HEK293 (cell line): ENCODE results near the gene NAV3.
A peak's percentile ranks its signal among the peaks of the same experiment; 100 is the strongest.

Experiments
- CTCF ChIA-PET: fragments of 350-600 bp; formaldehyde crosslinking; extraction: SDS; loops from one replicate; lab custom pipeline; 2021; ENCODE audit warnings: antibody characterized with exemption; lab: Yijun Ruan, JAX
- POLR2A ChIA-PET: fragments of 300-600 bp; formaldehyde crosslinking; extraction: SDS; loops from one replicate; lab custom pipeline; 2020; ENCODE audit warnings: antibody characterized with exemption, inconsistent platforms; lab: Yijun Ruan, JAX
- H3K27ac ChIP-seq: fragments of 200-500 bp; sonication (Bioruptor generic); 2 replicates; pipeline ENCODE4 v1.5.1; 2014; ENCODE audit warnings: low read depth, low read length, control low read depth, inconsistent platforms; ENCODE audit errors: extremely low read depth
- H3K36me3 ChIP-seq, 2 experiments: fragments of 200-500 bp in 1 of 2; sonication (Bioruptor generic) in 1 of 2; 1 replicate in 1 of 2; 2 replicates in 1 of 2; pipeline ENCODE4 v1.5.1; 2014 to 2017; ENCODE audit warnings: inconsistent platforms in 2 of 2, low read length in 2 of 2; ENCODE audit not compliant: control insufficient read depth in 2 of 2, insufficient read depth in 1 of 2
- H3K4me1 ChIP-seq: fragments of 200-500 bp; sonication (Bioruptor generic); 2 replicates; pipeline ENCODE4 v1.5.1; 2014; ENCODE audit warnings: mild to moderate bottlenecking, low read length, inconsistent platforms; ENCODE audit not compliant: control insufficient read depth, insufficient read depth
- H3K4me3 ChIP-seq: 2 replicates; pipeline ENCODE4 v1.5.1; 2011; ENCODE audit warnings: low read depth, mild to moderate bottlenecking, control low read depth, low read length, moderate library complexity
- H3K9me3 ChIP-seq: fragments of 200-500 bp; sonication (Bioruptor generic); 2 replicates; pipeline ENCODE4 v1.5.1; 2014; ENCODE audit warnings: low read depth, low read length, inconsistent platforms; ENCODE audit not compliant: control insufficient read depth, insufficient read depth
- FEZF1 ChIP-seq: fragments of 450-650 bp; formaldehyde crosslinking; IDR thresholded peaks from 2 replicates; pipeline ENCODE4 v1.5.1; 2016; ENCODE audit warnings: missing biosample characterization, missing genetic modification characterization
- HIC1 ChIP-seq: fragments of 450-650 bp; formaldehyde crosslinking; IDR thresholded peaks from 2 replicates; pipeline ENCODE4 v1.5.1; 2016; ENCODE audit warnings: missing biosample characterization, missing genetic modification characterization
- HOXD13 ChIP-seq: sonication (generic); formaldehyde crosslinking; IDR thresholded peaks from 2 replicates; pipeline ENCODE4 v1.8.0; 2022; ENCODE audit warnings: missing genetic modification reagents, borderline replicate concordance
- MZF1 ChIP-seq: fragments of 450-650 bp; formaldehyde crosslinking; IDR thresholded peaks from 2 replicates; pipeline ENCODE4 v1.5.1; 2017; ENCODE audit warnings: missing biosample characterization, missing genetic modification characterization, borderline replicate concordance
- OSR2 ChIP-seq: fragments of 450-650 bp; formaldehyde crosslinking; IDR thresholded peaks from 2 replicates; pipeline ENCODE4 v1.5.1; 2016; ENCODE audit warnings: missing biosample characterization, missing genetic modification characterization
- TRIM28 ChIP-seq: IDR thresholded peaks from 2 replicates; pipeline ENCODE4 v1.6.1; 2011; ENCODE audit warnings: low read length, control low read depth, borderline replicate concordance
- WT1 ChIP-seq: fragments of 450-650 bp; formaldehyde crosslinking; IDR thresholded peaks from 2 replicates; pipeline ENCODE4 v1.5.1; 2016; ENCODE audit warnings: missing biosample characterization, missing genetic modification characterization
- ZBTB6 ChIP-seq: fragments of 450-650 bp; formaldehyde crosslinking; IDR thresholded peaks from 2 replicates; pipeline ENCODE4 v1.5.1; 2017; ENCODE audit warnings: missing biosample characterization, missing genetic modification characterization
- ZNF18 ChIP-seq: fragments of 450-650 bp; formaldehyde crosslinking; IDR thresholded peaks from 2 replicates; pipeline ENCODE4 v1.5.1; 2016; ENCODE audit warnings: missing biosample characterization, missing genetic modification characterization
- ZNF2 ChIP-seq: fragments of 450-650 bp; formaldehyde crosslinking; IDR thresholded peaks from 2 replicates; pipeline ENCODE4 v1.5.1; 2016; ENCODE audit warnings: missing biosample characterization, missing genetic modification characterization
- ZNF202 ChIP-seq: fragments of 450-650 bp; formaldehyde crosslinking; IDR thresholded peaks from 2 replicates; pipeline ENCODE4 v1.5.1; 2016; ENCODE audit warnings: missing biosample characterization, missing genetic modification characterization, borderline replicate concordance
- ZNF239 ChIP-seq: fragments of 450-650 bp; formaldehyde crosslinking; IDR thresholded peaks from 2 replicates; pipeline ENCODE4 v1.5.1; 2016; ENCODE audit warnings: missing biosample characterization, missing genetic modification characterization
- ZNF280D ChIP-seq: fragments of 450-650 bp; formaldehyde crosslinking; IDR thresholded peaks from 2 replicates; pipeline ENCODE4 v1.5.1; 2016; ENCODE audit warnings: missing biosample characterization, missing genetic modification characterization
- ZNF391 ChIP-seq: fragments of 450-650 bp; formaldehyde crosslinking; IDR thresholded peaks from 2 replicates; pipeline ENCODE4 v1.5.1; 2016; ENCODE audit warnings: low read depth, missing biosample characterization, missing genetic modification characterization, borderline replicate concordance
- ZNF529 ChIP-seq: fragments of 450-650 bp; formaldehyde crosslinking; IDR thresholded peaks from 2 replicates; pipeline ENCODE4 v1.5.1; 2017; ENCODE audit warnings: missing genetic modification characterization, missing biosample characterization; ENCODE audit not compliant: insufficient replicate concordance
- ZNF626 ChIP-seq: fragments of 450-650 bp; sonication (Bioruptor Pico); formaldehyde crosslinking; IDR thresholded peaks from 2 replicates; pipeline ENCODE4 v1.5.1; 2018; ENCODE audit warnings: missing biosample characterization, missing genetic modification characterization, inconsistent platforms
- ZNF654 ChIP-seq: fragments of 450-650 bp; formaldehyde crosslinking; IDR thresholded peaks from 2 replicates; pipeline ENCODE4 v1.5.1; 2016; ENCODE audit warnings: low read depth, missing biosample characterization, missing genetic modification characterization
- ZNF677 ChIP-seq: fragments of 450-650 bp; IDR thresholded peaks from 2 replicates; pipeline ENCODE4 v1.5.0; 2018; ENCODE audit warnings: missing biosample characterization, mild to moderate bottlenecking, missing genetic modification characterization, moderate library complexity
- ZNF777 ChIP-seq: fragments of 450-650 bp; formaldehyde crosslinking; IDR thresholded peaks from 2 replicates; pipeline ENCODE4 v1.5.1; 2017; ENCODE audit warnings: missing biosample characterization, missing genetic modification characterization, borderline replicate concordance

NAV3 gene

GRCh38 chr12:77923882-77924281 lies 93.2 kb downstream of the NAV3 start:
- ChIA-PET POLR2A (interaction anchor here (1.2 kb wide), 1 partner anchor 9 kb away, joined by 4 read pairs; no protein-coding TSS in a partner anchor), CTCF (interaction anchor here (0.9 to 6.5 kb wide), 8 partner anchors 10 to 873 kb away, joined by 3 to 93 read pairs (median 4); no protein-coding TSS in a partner anchor)

GRCh38 chr12:77924703-77925102 lies 94.0 kb downstream of the NAV3 start:
- Histone ChIP-seq H3K27ac (no peak overlapping the region), H3K9me3 (no peaks in the 10 kb centered on the region), H3K4me1 (peaks cover 7% of the 10 kb centered on the region), H3K36me3 (no peaks in the 10 kb centered on the region), H3K4me3 (no peak overlapping the region)
- TF ChIP-seq WT1 (tag by site-specific recombination), result peak; percentile 79
- peak; percentile 76 for TF ChIP-seq HIC1 (tag by site-specific recombination)
- peak; percentile 69 for TF ChIP-seq OSR2 (tag by site-specific recombination)
- TF ChIP-seq FEZF1 (tag by site-specific recombination), result 0 out of 2 replicates have a peak, but pooled peaks have one; percentile 15
- no peak for TF ChIP-seq ZNF239 (tag by site-specific recombination)
- ChIA-PET CTCF (interaction anchor here (0.6 to 6.5 kb wide), 26 partner anchors 7 to 632 kb away, joined by 3 to 93 read pairs (median 5); partner anchors contain the start of gene NAV3), POLR2A (interaction anchor here (1.2 kb wide), 1 partner anchor 10 kb away, joined by 4 read pairs; no protein-coding TSS in a partner anchor)

More at GRCh38 chr12:77923882-77924281, 93.2 kb downstream of the NAV3 start:
- no peak overlapping the region for H3K27ac ChIP-seq
- no peak overlapping the region for H3K4me3 ChIP-seq
- TF ChIP-seq ZNF280D (tag by site-specific recombination) (no peak), ZNF777 (tag by site-specific recombination) (no peak), HOXD13 (no peak), WT1 (tag by site-specific recombination) (peak; percentile 62; the same call in 1 of the 2 replicates), ZNF677 (tag by site-specific recombination) (no peak), MZF1 (no peak)
- TF ChIP-seq, all 188 proteins: peak for 1
- no peaks in the 10 kb centered on the region for H3K9me3 ChIP-seq
- no peaks in the 10 kb centered on the region for H3K36me3 ChIP-seq
- H3K4me1 ChIP-seq, result peaks cover 7% of the 10 kb centered on the region

GRCh38 chr12:77925536-77926108 lies 94.9 kb downstream of the NAV3 start:
- Histone ChIP-seq H3K36me3 (no peaks in the 10 kb centered on the region), H3K4me3 (no peak overlapping the region), H3K27ac (no peak overlapping the region), H3K4me1 (peaks cover 7% of the 10 kb centered on the region), H3K9me3 (no peaks in the 10 kb centered on the region)
- CTCF ChIA-PET, result interaction anchor here (0.5 to 6.5 kb wide), 45 partner anchors 8 to 915 kb away, joined by 3 to 93 read pairs (median 5); partner anchors contain the start of gene NAV3
- POLR2A ChIA-PET, result no interaction called here
- TF ChIP-seq ZNF2, result peak; percentile 59; the same call in 1 of the 2 replicates
- peak; percentile 95 for TF ChIP-seq ZNF654 (tag by site-specific recombination)
- no peak for TF ChIP-seq ZNF18
- no peak for TF ChIP-seq ZNF626 (tag by site-specific recombination)
- no peak for TF ChIP-seq ZNF202
- peak; percentile 12 for TF ChIP-seq ZNF529
- 0 out of 2 replicates have a peak, but pooled peaks have one; percentile 55 for TF ChIP-seq TRIM28
- peak; percentile 65 for TF ChIP-seq OSR2 (tag by site-specific recombination)
- peak; percentile 29; the same call in 1 of the 2 replicates for TF ChIP-seq FEZF1 (tag by site-specific recombination)
- TF ChIP-seq ZNF391 (tag by site-specific recombination), result 0 out of 2 replicates have a peak, but pooled peaks have one; percentile 35
- TF ChIP-seq ZBTB6 (tag by site-specific recombination), result 0 out of 2 replicates have a peak, but pooled peaks have one; percentile 18
